Measurements from ENCODE around the gene MDC1. TPM values are rescaled to one million over a fixed set of nuclear protein-coding genes. Genes with fewer than 3 reads are reported as not detected.

Gene MDC1
- total and polyA plus RNA-seq, 5 donors from 2014 or later, result 1.2 to 32.7 (median 4.8) TPM

- no peak for DNase-seq
- ATAC-seq (ENCODE audit: low read depth in 2 of 2), result no peak
- H3K9me3 ChIP-seq (ENCODE audit: control insufficient read depth in 2 of 2, low read length in 2 of 2), result no peaks in the 10 kb centered on the region
- Mint-ChIP-seq H3K9me3 (no peaks in the 10 kb centered on the region), H3K27me3 (no peaks in the 10 kb centered on the region), H3K4me1 (peaks cover under 1 to 8% (median 6%) of the 10 kb centered on the region in 4 donors), H3K36me3 (peaks cover 1% of the 10 kb centered on the region), H3K27ac (no peak overlapping the region), H3K4me3 (no peak overlapping the region)
- no peaks in the 10 kb centered on the region for H3K27me3 ChIP-seq (ENCODE audit: control insufficient read depth, insufficient read depth, low read length)
- no peaks in the 10 kb centered on the region for H3K4me1 ChIP-seq (ENCODE audit: control insufficient read depth, insufficient read depth, low read length, poor library complexity, severe bottlenecking)
- H3K4me3 ChIP-seq (ENCODE audit: low read depth, low read length), result no peak overlapping the region
- peaks cover 5% of the 10 kb centered on the region for H3K36me3 ChIP-seq (ENCODE audit: control insufficient read depth, insufficient read depth, low read length)
- H3K27ac ChIP-seq (ENCODE audit: insufficient read depth, low read length, poor library complexity, severe bottlenecking), result no peak overlapping the region
Measured at GRCh38 chr6:30696432-30696831, 20.6 kb downstream of the MDC1 start.

- Histone ChIP-seq H3K9me3 (ENCODE audit: control insufficient read depth in 2 of 2, low read length in 2 of 2) (no peaks in the 10 kb centered on the region), H3K4me3 (ENCODE audit: low read depth, low read length) (peak overlapping the region; percentile 78), H3K36me3 (ENCODE audit: control insufficient read depth, insufficient read depth, low read length) (no peaks in the 10 kb centered on the region), H3K27me3 (ENCODE audit: control insufficient read depth, insufficient read depth, low read length) (no peaks in the 10 kb centered on the region), H3K4me1 (ENCODE audit: control insufficient read depth, insufficient read depth, low read length, poor library complexity, severe bottlenecking) (peaks cover 45% of the 10 kb centered on the region), H3K27ac (ENCODE audit: insufficient read depth, low read length, poor library complexity, severe bottlenecking) (peak overlapping the region; percentile 42)
- Mint-ChIP-seq H3K4me1 (peaks cover 11 to 47% (median 36%) of the 10 kb centered on the region in 4 donors), H3K9me3 (no peaks in the 10 kb centered on the region), H3K4me3 (peak overlapping the region; percentile 89 to 95 (median 92)), H3K27ac (peak overlapping the region; percentile 26 to 98 (median 94)), H3K27me3 (no peaks in the 10 kb centered on the region), H3K36me3 (peaks cover under 1% of the 10 kb centered on the region)
- ATAC-seq (ENCODE audit: low read depth in 2 of 2), result no peak
- DNase-seq, result no peak
Measured at GRCh38 chr6:30691208-30691847, 25.8 kb downstream of the MDC1 start.

GRCh38 chr6:30690403-30691207 is 26.5 kb downstream of the MDC1 start, which contains the start of gene NRM:
NRM (minus strand) TSS chr6:30690984; CDS start chr6:30690974, 10 bp downstream.
- Histone ChIP-seq H3K4me3 (ENCODE audit: low read depth, low read length) (peak within 1 kb of the TSS; percentile 78), H3K4me1 (ENCODE audit: control insufficient read depth, insufficient read depth, low read length, poor library complexity, severe bottlenecking) (peaks cover 45% of the 10 kb centered on the region), H3K9me3 (ENCODE audit: control insufficient read depth in 2 of 2, low read length in 2 of 2) (no peaks in the 10 kb centered on the region), H3K27me3 (ENCODE audit: control insufficient read depth, insufficient read depth, low read length) (no peaks in the 10 kb centered on the region), H3K36me3 (ENCODE audit: control insufficient read depth, insufficient read depth, low read length) (no peaks in the 10 kb centered on the region), H3K27ac (ENCODE audit: insufficient read depth, low read length, poor library complexity, severe bottlenecking) (peak within 1 kb of the TSS; percentile 42)
- Mint-ChIP-seq H3K36me3 (peaks cover 4% of the 10 kb centered on the region), H3K9me3 (no peaks in the 10 kb centered on the region), H3K4me1 (peaks cover 11 to 49% (median 36%) of the 10 kb centered on the region in 4 donors), H3K4me3 (peak within 1 kb of the TSS; percentile 95 to 100 (median 96)), H3K27me3 (no peaks in the 10 kb centered on the region), H3K27ac (peak within 1 kb of the TSS; percentile 94 to 98 (median 97))
- ATAC-seq (ENCODE audit: low read depth in 2 of 2) (peak; percentile 11 to 20), DNase-seq (peak; percentile 34 to 76 (median 69))

DNA sequence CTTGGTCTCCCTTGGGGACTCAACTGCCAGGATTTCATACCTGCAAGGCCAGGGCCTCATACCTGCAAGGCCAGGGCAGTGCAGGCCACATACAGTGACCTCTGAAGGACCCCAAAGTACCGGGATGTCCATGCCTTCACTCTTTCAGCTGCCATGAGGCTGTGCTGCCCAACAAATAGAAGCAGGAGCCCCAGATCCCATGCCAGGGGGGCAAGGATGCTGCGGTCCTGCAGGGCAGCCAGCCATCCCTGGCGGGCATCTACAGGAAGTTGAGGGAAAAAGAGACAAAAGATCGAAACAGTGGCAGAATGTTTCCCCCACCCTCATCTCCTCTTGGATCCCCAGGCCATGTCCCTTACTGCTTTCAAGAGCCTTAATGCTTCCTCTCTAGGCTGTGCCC is 27.1 kb downstream of the MDC1 start:
- DNase-seq, result no peak
- peaks cover 0 to 4% (median 0%) of the 10 kb centered on the region in 7 donors for H3K9me3 Mint-ChIP-seq
- ATAC-seq (ENCODE audit: low read depth in 2 of 2), result no peak
- Histone ChIP-seq H3K9me3 (ENCODE audit: control insufficient read depth in 2 of 2, low read length in 2 of 2) (no peaks in the 10 kb centered on the region), H3K27ac (ENCODE audit: insufficient read depth, low read length, poor library complexity, severe bottlenecking) (peak overlapping the region; percentile 42), H3K36me3 (ENCODE audit: control insufficient read depth, insufficient read depth, low read length) (no peaks in the 10 kb centered on the region), H3K27me3 (ENCODE audit: control insufficient read depth, insufficient read depth, low read length) (no peaks in the 10 kb centered on the region), H3K4me3 (ENCODE audit: low read depth, low read length) (peak overlapping the region; percentile 78), H3K4me1 (ENCODE audit: control insufficient read depth, insufficient read depth, low read length, poor library complexity, severe bottlenecking) (peaks cover 51% of the 10 kb centered on the region)
- H3K27me3 Mint-ChIP-seq, result no peaks in the 10 kb centered on the region
- peak overlapping the region; percentile 80 to 98 (median 97) for H3K27ac Mint-ChIP-seq
- peak overlapping the region; percentile 95 to 100 (median 96) for H3K4me3 Mint-ChIP-seq
- peaks cover 10% of the 10 kb centered on the region for H3K36me3 Mint-ChIP-seq
- peaks cover 11 to 49% (median 36%) of the 10 kb centered on the region in 4 donors for H3K4me1 Mint-ChIP-seq

DNA sequence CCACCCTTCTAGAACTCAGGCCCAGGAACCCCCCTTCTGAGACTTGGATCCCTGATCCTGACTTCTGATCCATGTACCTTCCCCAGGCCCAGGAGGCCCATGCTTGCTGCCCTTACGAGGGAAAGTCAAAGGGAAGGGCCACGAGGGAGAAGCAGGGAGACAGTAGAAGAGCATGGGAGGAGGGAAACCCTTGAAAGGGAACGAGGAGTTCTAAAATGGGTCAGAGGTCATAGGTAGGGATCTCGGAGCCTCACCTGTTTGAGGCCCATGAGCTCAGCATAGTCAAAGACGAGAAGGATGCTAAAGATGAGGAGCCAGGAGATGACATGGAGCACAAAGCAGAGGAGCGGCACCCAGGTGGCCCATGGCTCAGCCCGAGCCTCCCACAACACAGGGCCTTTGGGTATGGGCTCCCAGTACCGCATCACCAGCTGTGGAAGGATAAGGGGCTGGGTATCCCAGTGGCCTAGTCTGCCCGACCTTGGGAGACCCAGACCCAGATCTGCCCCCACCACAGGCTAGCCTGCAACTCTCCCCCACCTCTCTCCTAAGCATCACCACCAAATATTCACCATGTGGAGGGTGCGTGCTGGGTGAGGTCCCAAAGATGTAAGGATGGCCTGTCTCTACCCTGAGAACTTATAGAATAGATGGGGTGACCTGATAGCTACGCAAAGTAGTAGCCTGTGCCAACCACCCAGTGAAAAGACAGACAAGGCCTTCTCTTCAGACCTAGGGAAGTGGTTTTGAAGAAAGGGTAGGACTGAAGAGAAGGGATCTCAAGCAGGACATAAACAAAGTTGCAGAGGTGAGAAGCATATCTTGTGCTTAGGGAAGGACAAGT is 27.8 kb downstream of the MDC1 start:
- H3K9me3 ChIP-seq (ENCODE audit: control insufficient read depth in 2 of 2, low read length in 2 of 2), result no peaks in the 10 kb centered on the region
- H3K27me3 Mint-ChIP-seq, result no peaks in the 10 kb centered on the region
- H3K27me3 ChIP-seq (ENCODE audit: control insufficient read depth, insufficient read depth, low read length), result no peaks in the 10 kb centered on the region
- H3K4me3 ChIP-seq (ENCODE audit: low read depth, low read length), result peak overlapping the region; percentile 78
- peak in 1 of 3 donors; percentile 36 for DNase-seq
- H3K4me1 Mint-ChIP-seq, result peaks cover 11 to 49% (median 36%) of the 10 kb centered on the region in 4 donors
- H3K4me1 ChIP-seq (ENCODE audit: control insufficient read depth, insufficient read depth, low read length, poor library complexity, severe bottlenecking), result peaks cover 52% of the 10 kb centered on the region
- H3K36me3 ChIP-seq (ENCODE audit: control insufficient read depth, insufficient read depth, low read length), result no peaks in the 10 kb centered on the region
- H3K27ac Mint-ChIP-seq, result peak overlapping the region; percentile 92 to 98 (median 97)
- peak overlapping the region; percentile 95 to 100 (median 96) for H3K4me3 Mint-ChIP-seq
- peaks cover 0 to 5% (median 0%) of the 10 kb centered on the region in 7 donors for H3K9me3 Mint-ChIP-seq
- ATAC-seq (ENCODE audit: low read depth in 2 of 2), result no peak
- H3K36me3 Mint-ChIP-seq, result peaks cover 11% of the 10 kb centered on the region
- peak overlapping the region; percentile 47 for H3K27ac ChIP-seq (ENCODE audit: insufficient read depth, low read length, poor library complexity, severe bottlenecking)

DNA sequence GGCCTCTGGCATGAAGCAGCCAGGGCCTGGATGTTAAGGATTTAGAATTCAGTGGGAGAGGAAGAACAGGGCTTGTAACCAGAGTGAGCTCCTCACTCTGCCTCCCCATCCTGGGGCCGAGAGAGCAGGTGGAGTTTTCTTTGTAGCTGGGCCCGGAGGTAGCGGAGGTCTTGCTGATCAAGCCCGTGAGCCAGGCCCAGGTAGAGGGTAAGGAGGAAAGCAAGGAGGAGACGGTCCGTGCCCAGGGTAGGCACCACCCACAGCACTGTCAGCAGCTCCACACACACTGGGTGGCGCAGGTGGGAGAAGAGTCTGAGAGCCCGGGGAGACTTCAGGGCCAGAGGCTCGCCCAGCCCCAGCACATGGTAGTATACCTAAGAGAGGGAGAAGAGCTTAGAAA is 28.5 kb downstream of the MDC1 start:
- no peak for ATAC-seq (ENCODE audit: low read depth in 2 of 2)
- peak overlapping the region; percentile 47 for H3K4me3 ChIP-seq (ENCODE audit: low read depth, low read length)
- no peaks in the 10 kb centered on the region for H3K27me3 ChIP-seq (ENCODE audit: control insufficient read depth, insufficient read depth, low read length)
- peak overlapping the region; percentile 96 for H3K27ac ChIP-seq (ENCODE audit: insufficient read depth, low read length, poor library complexity, severe bottlenecking)
- no peaks in the 10 kb centered on the region for H3K36me3 ChIP-seq (ENCODE audit: control insufficient read depth, insufficient read depth, low read length)
- Mint-ChIP-seq H3K4me1 (peaks cover 11 to 49% (median 36%) of the 10 kb centered on the region in 4 donors), H3K36me3 (peaks cover 15% of the 10 kb centered on the region), H3K9me3 (peaks cover 0 to 6% (median 0%) of the 10 kb centered on the region in 7 donors), H3K4me3 (peak overlapping the region; percentile 95 to 100 (median 96)), H3K27ac (peak overlapping the region; percentile 92 to 98 (median 97)), H3K27me3 (no peaks in the 10 kb centered on the region)
- H3K9me3 ChIP-seq (ENCODE audit: control insufficient read depth in 2 of 2, low read length in 2 of 2), result no peaks in the 10 kb centered on the region
- peaks cover 52% of the 10 kb centered on the region for H3K4me1 ChIP-seq (ENCODE audit: control insufficient read depth, insufficient read depth, low read length, poor library complexity, severe bottlenecking)
- DNase-seq, result no peak
